IgD-negative memory B cell (primary cell): ENCODE measurements around the gene DAND5. TPM values are rescaled to one million over a fixed set of nuclear protein-coding genes. Genes with fewer than 3 reads are reported as not detected.

Source experiments
- H3K27ac Mint-ChIP-seq, 3 donors: one replicate each; pipeline ENCODE4 v1.8.0; 2020 to 2022; ENCODE audit warnings: mild to moderate bottlenecking in 3 of 3, mixed read lengths in 3 of 3, moderate library complexity in 1 of 3
- H3K27me3 Mint-ChIP-seq: one replicate; pipeline ENCODE4 v1.8.0; 2021; ENCODE audit warnings: mixed read lengths
- H3K36me3 Mint-ChIP-seq: one replicate; pipeline ENCODE4 v1.8.0; 2020; ENCODE audit warnings: mild to moderate bottlenecking, mixed read lengths
- H3K4me1 Mint-ChIP-seq, 3 donors: one replicate each; pipeline ENCODE4 v1.8.0; 2020 to 2022; ENCODE audit warnings: mixed read lengths in 3 of 3, mild to moderate bottlenecking in 1 of 3
- H3K4me3 Mint-ChIP-seq, 4 donors: one replicate each; pipeline ENCODE4 v1.8.0; 2020 to 2022; ENCODE audit warnings: mild to moderate bottlenecking in 4 of 4, mixed read lengths in 4 of 4, moderate library complexity in 3 of 4
- H3K9me3 Mint-ChIP-seq, 3 donors: one replicate each; pipeline ENCODE4 v1.8.0; 2020 to 2021; ENCODE audit warnings: mixed read lengths in 3 of 3, mild to moderate bottlenecking in 1 of 3
- polyA plus RNA-seq: library from polyadenylated mRNA; unstranded; fragments of 300-500 nt; fragmentation: Illumina TruSeq; gene quantifications from one replicate; pipeline ENCODE4 v1.2.3, GENCODE V29; 2021

Gene DAND5
- polyA plus RNA-seq, 1 donor from 2014 or later: not detected

DNA sequence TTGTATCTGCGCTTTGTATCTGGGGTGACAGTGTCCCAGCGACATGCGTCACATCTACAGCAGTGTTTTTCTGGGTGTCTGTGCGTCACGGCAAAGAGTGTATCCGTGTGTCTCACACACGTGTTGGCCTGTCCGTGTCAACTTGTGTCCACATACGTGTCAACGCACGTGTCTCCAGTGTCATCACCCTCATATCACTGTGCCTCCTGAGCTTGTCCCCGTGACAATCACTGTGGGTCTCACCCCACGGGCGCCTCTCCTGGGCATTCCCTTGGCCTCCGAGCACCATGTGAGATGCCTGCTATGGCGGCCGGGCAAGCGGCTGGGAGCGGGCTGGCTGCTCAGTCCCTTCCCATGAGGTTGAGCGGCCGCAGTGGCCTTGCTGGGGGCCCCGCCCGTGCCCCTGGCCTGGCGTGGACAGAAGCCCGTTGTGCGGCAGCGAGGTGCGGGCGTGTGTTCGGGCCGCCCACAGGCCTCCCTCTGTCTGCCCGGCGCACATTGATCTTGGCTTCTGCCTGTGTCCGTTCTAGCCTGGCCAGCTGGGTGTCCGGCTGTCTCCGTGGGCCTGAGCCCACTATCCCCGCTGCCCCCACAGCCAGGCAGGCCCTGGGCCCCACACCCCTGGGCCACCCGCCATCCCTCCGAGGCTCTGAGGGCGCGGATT is 32.3 kb downstream of the DAND5 start:
- H3K27me3 Mint-ChIP-seq: peaks cover 14% of the 10 kb centered on the region
- no peaks in the 10 kb centered on the region for H3K9me3 Mint-ChIP-seq
- H3K27ac Mint-ChIP-seq: peak overlapping the region in 1 of 3 donors; percentile 62
- H3K4me1 Mint-ChIP-seq: peaks cover 0 to 2% (median 0%) of the 10 kb centered on the region in 3 donors
- no peak overlapping the region for H3K4me3 Mint-ChIP-seq
- peaks cover 2% of the 10 kb centered on the region for H3K36me3 Mint-ChIP-seq

DNA sequence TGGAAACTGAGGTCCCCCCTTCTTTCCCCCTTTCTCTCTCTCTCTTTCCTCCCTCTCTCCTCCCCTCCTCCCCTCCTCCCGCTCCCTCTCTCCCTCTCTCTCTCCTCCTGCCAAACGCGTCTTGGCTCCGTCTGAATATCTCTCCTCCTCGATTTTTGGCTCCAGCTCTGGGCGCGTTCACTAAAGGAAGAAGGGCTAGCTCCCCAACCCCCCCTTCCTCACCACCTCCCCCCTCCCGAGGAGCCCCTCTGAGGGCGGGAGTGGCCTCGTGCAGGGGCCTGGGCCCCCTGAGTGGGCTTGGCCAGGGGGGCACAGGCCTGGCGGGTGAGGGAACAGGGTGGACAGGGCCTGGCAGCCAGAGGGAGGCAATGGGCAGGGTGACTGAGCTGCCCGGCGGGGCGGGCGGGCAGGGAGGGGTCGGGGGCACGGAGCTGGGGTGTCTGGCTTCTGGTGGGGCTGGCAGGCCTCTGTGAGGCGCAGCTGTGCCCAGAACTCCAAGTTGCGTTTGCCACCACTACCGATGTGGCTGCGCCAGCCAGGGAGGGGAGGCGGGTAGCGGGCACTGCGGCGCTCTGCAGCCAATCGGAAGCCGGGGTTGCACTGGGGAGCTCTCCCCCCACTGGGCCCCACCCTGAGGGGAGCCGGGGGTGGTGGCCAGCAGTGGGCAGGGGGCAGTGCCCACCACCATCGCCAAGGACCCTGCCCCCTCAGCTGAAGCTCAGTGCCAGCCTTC is 33.0 kb downstream of the DAND5 start:
- Mint-ChIP-seq H3K4me3 (no peak overlapping the region), H3K27me3 (peaks cover 14% of the 10 kb centered on the region), H3K36me3 (peaks cover 2% of the 10 kb centered on the region), H3K4me1 (peaks cover 0 to 2% (median 0%) of the 10 kb centered on the region in 3 donors), H3K27ac (no peak overlapping the region), H3K9me3 (no peaks in the 10 kb centered on the region)

DNA sequence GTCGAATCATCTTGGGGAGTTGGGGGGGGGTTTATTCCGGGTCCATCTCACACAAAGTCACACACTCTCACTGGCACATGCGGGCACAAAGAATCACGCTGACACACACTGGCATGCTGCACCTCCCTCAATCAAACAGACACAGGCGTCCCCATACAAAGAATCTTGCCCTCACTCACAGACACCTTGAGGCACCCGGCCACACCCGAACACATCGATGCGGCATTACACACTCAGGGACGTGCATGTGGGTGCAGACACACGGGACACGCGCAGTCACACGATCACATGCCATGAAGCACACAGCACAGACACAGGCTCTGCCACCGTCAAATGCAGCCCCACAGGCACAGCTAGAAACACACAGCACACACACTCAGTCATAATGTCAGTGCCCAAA is 33.7 kb downstream of the DAND5 start:
- H3K36me3 Mint-ChIP-seq: peaks cover 2% of the 10 kb centered on the region
- H3K27ac Mint-ChIP-seq: no peak overlapping the region
- peaks cover 17% of the 10 kb centered on the region for H3K27me3 Mint-ChIP-seq
- H3K4me3 Mint-ChIP-seq: no peak overlapping the region
- peaks cover 0 to 2% (median 0%) of the 10 kb centered on the region in 3 donors for H3K4me1 Mint-ChIP-seq
- no peaks in the 10 kb centered on the region for H3K9me3 Mint-ChIP-seq

DNA sequence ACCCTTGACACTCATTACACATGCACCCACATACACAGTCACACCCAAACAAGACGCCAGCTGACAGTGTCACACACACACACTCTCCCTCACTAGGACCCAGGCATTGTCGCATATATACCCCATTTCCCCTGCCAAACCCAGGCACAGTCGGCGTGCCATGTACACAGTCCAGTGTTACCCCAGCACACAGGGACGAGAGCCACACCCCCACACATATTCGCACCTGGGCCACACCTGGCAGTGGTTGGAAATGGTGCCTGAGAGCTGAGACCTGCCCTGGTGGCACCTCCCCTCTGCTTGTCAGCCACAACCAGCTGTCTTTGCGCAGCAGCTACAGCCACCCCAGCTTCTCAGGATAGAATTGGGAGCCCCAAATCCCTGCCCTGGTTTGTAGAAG is 34.9 kb downstream of the DAND5 start:
- Mint-ChIP-seq H3K27ac (peak overlapping the region in 1 of 3 donors; percentile 34), H3K36me3 (peaks cover 2% of the 10 kb centered on the region), H3K27me3 (peaks cover 18% of the 10 kb centered on the region), H3K4me3 (no peak overlapping the region), H3K9me3 (no peaks in the 10 kb centered on the region), H3K4me1 (peaks cover 0 to 4% (median 0%) of the 10 kb centered on the region in 3 donors)

DNA sequence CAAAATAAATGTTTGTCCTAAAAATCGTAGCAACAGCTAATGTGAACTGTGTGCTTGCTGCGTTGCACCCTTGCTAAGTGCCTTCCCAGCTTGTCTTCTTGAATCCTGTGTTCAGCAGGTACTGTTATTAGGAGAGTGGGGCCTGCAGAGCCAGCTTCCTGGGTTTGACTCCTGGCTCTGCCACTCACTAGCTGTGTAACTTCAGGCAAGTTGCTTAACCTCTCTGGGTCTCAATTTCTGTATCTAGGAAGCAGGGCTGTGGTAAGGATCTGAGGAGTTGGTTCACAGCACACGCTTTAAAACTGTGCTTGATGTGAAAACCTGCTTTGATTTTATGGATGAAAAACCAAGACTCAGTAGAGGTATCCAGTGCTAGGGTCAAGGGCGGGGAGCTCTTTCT is 35.9 kb downstream of the DAND5 start:
- no peaks in the 10 kb centered on the region for H3K9me3 Mint-ChIP-seq
- peak overlapping the region in 2 of 3 donors; percentile 9 to 42 for H3K27ac Mint-ChIP-seq
- H3K27me3 Mint-ChIP-seq: peaks cover 23% of the 10 kb centered on the region
- no peak overlapping the region for H3K4me3 Mint-ChIP-seq
- peaks cover 0 to 4% (median 0%) of the 10 kb centered on the region in 3 donors for H3K4me1 Mint-ChIP-seq
- peaks cover under 1% of the 10 kb centered on the region for H3K36me3 Mint-ChIP-seq

DNA sequence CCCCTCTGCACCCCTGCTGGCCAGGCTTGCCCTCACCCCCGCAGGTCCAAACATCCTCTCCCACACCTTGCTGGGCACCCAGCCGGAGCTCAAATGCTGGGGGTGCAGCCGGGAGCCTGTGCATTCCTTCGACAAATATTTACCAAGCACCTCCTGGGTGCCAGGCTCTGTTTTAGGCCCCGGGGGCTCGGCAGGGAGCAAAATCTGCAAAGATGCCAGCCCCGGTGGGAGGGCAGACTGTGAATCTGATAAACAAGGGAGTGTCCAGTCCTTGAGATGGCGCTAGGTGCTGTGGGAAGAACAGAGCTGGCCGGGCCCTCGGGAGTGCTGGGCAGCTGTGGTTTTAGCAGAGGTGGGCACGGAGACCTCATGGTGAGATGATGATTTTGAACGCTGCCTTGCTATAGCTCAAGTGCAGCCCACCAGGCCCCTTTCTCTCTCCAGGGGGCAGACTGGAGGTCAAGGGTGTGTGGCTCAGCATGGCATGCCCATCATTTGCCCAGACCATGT is 36.5 kb downstream of the DAND5 start:
- Mint-ChIP-seq H3K9me3 (no peaks in the 10 kb centered on the region), H3K4me1 (peaks cover 0 to 4% (median 0%) of the 10 kb centered on the region in 3 donors), H3K27me3 (peaks cover 28% of the 10 kb centered on the region), H3K27ac (no peak overlapping the region), H3K4me3 (peak overlapping the region in 1 of 4 donors; percentile 27), H3K36me3 (no peaks in the 10 kb centered on the region)

DNA sequence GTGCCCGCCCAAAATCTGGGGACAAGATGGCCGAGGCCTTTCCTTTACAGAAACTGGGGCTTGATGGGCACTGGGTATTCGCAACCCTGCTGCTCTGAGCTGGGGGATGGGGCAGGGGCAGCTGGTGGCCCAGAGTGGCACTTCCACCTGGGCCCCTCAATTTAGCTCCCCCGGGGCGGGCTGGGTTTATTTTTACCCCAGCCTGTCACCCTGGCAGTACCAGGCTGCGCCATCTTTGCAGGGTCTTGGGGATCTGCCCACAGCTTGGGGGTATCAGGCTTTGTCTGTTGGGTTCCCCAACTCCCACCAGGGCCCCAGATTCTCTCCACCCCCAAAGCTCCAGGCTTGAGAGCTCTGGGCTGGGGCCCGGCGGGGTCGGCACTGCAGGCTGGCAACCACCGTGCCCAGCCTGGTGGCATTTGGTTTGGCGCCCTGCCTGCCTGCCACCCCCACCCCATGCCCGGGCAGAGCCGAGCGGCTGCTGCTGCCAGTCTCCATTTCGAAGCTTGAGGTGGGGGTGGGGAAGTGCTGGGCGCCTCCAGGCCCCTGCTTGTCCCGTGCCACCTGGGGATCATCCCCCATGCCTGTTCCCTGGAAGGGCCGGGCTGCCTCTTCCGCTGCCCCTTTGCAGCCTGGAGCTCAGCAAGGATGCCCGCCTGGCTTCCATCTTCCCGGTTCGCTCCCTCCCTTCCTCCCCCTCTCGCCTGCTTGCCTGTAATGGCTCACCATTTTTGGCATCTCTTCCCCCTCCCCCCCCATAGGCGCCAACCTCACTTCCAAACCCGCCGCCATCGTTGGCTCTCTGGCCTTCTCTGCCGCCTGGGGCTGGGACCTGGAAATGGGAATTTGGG is 37.3 kb downstream of the DAND5 start:
- peaks cover 35% of the 10 kb centered on the region for H3K27me3 Mint-ChIP-seq
- peaks cover 2% of the 10 kb centered on the region for H3K36me3 Mint-ChIP-seq
- no peak overlapping the region for H3K4me3 Mint-ChIP-seq
- H3K4me1 Mint-ChIP-seq: peaks cover 0 to 4% (median 0%) of the 10 kb centered on the region in 3 donors
- H3K9me3 Mint-ChIP-seq: no peaks in the 10 kb centered on the region
- H3K27ac Mint-ChIP-seq: no peak overlapping the region

DNA sequence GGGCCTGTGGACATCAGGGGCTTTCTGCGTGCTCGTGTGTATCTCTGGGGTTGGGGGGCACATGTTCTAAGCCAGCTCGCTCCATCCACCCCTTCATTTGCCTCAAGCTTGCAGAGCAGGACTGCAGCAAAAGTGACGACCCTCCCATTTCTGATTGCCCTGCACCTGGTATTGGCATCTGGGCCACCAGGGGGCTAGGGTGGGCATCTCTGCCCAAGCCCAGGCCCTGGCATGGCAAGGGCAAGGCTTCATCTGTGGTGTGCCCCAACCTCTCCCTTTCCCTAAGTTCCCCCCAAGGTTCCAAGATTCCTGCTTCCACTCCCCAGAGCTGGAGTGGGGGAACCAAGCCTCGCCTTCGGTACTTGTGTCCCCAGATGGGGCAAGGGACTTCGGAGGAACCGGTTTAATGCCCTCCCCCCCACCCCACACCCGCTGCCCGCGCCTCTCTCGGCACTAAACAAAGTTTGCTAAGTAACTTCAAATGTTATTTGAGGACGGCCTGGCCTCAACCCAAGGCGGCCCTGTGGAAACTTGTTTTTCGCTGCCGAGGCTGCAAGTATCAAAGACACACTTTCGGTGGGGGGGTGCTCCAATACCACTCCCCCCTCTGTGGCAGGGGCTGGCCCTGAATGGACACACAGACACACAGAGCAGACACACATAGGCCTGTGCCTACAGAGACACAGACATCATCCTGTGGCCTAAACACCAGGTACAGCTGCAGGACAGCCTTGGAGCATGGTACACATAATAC is 38.1 kb downstream of the DAND5 start:
- Mint-ChIP-seq H3K4me3 (no peak overlapping the region), H3K4me1 (peaks cover 0 to 4% (median 0%) of the 10 kb centered on the region in 3 donors), H3K36me3 (peaks cover 2% of the 10 kb centered on the region), H3K9me3 (no peaks in the 10 kb centered on the region), H3K27me3 (peaks cover 36% of the 10 kb centered on the region), H3K27ac (no peak overlapping the region)

DNA sequence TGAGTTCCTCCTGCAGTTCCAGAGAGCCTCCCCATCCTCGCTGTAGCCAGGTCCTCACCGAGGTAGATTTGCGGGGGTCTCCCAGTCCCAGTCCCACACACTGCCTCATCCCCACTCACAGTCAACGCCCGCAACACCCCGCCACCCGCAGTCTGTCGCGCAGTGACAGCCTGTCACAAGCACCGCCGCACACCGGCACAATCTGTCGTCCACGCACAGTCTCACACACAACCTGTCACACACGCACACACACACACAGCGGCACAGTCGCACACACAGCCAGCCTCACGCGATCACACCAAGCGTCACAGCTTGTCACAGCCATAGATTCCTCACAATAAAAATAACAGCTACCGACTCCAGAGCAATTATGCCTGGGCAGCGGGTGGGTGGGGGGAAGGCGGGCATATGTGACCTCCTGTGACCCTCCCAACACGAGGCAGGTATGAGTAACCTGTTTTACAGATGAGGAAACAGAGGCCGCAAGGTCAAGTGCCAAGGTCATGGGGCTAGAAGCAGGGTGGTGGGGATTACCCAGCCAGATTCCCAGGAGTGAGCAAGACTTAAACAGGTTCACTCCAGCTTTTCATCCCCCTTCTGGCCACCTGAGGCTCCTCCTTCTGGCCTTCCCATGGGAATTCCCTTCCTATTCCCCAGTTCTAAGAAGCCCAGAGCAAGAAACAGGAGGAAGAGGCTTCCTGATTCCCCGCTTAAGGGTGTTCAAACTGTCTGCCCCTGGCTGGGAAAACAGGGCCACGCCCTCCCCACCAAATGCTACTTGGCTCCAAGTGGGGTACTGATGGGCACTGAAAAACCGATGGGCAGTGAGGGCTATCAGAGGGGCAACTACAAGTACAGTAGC is 39.8 kb downstream of the DAND5 start:
- H3K4me1 Mint-ChIP-seq: peaks cover 7 to 8% (median 8%) of the 10 kb centered on the region in 3 donors
- H3K4me3 Mint-ChIP-seq: peak overlapping the region in 2 of 4 donors; percentile 41 to 52
- no peaks in the 10 kb centered on the region for H3K9me3 Mint-ChIP-seq
- peaks cover 47% of the 10 kb centered on the region for H3K27me3 Mint-ChIP-seq
- H3K27ac Mint-ChIP-seq: peak overlapping the region in 2 of 3 donors; percentile 14 to 65
- H3K36me3 Mint-ChIP-seq: peaks cover 2% of the 10 kb centered on the region

DNA sequence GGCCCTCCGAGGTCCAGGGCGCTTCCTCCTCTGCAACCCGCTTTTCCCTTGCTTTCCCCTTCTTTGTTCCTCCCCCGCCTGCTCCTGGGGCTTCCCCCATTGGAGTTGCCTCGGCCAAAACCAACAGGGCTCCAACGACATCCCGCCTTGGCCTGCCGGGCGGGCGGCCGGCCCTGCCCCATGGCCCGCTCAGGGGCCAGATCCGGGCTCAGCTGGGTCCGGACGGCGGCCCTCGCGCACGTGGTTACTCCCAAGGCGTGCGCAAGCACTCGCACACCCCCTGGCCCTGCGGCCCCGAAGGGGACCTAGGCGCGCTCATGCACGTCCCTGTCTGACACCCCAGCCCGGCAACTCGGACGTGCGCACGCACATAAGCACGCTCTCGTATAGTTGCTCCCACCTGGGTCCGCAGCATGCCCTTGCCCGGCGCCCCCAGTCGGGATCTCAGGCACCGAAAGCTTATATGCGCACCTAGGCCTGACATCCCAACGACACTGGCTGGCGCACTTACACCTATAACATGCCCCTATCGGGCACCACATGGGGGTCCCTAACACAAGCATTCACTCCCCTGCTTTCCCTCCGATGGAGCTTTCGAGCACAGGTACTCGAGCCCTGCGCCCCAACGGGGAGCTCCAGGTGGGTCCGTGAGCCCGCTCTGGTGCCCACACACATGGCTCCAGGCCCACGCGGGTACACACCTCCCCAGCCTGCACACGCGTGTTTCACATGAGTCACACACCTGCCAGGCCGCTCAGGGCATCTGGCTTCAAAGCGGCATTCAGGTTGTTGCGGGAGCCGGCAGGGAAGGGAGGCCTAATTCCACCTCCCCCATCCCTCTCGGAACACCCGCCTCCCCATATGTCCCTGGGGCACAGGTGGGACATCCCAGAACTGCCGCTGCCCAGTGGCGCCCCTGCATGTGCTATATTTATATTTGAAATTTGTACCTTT is 40.9 kb downstream of the DAND5 start:
- Mint-ChIP-seq H3K27me3 (peaks cover 55% of the 10 kb centered on the region), H3K9me3 (no peaks in the 10 kb centered on the region), H3K4me1 (peaks cover 8 to 13% (median 10%) of the 10 kb centered on the region in 3 donors), H3K4me3 (no peak overlapping the region), H3K36me3 (peaks cover 2% of the 10 kb centered on the region), H3K27ac (peak overlapping the region in 2 of 3 donors; percentile 50 to 78)

DNA sequence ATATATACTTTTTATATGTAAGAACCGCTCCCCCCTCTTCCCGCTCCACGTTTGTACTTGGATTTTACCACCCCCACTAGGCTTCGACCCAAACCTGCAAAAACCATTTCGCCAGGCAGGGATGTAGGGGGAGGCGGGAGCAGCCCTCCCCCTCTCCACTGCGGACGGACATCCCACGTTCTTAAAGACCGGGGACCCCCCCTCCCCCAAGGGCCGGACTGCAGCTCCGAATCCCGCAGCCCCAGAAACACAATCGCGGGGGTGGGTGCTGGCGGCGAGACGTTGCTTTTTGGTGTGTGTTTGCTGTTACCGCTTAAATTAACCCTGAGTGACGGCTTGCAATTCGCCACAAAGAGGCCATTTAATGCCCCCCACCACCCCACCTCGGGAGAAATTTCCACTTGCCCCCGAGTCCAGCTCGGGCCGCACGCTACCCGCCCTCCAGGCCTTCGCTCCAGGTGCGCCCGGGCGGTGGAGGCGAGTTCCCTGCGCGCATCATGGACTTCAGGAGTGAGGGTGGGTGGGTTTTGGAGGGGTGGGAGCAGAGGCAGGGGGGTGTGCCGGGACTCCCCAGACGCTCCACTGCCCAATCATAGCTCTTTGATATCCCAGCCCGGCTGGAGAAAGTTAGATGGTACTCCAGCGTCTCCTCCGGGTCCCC is 41.7 kb downstream of the DAND5 start:
- Mint-ChIP-seq H3K36me3 (peaks cover 2% of the 10 kb centered on the region), H3K27me3 (peaks cover 59% of the 10 kb centered on the region), H3K4me3 (peak overlapping the region in 2 of 4 donors; percentile 9 to 75), H3K27ac (peak overlapping the region in 1 of 3 donors; percentile 78), H3K9me3 (no peaks in the 10 kb centered on the region), H3K4me1 (peaks cover 8 to 13% (median 10%) of the 10 kb centered on the region in 3 donors)
